Sigmoid colon (tissue), 7 donors: ENCODE data around the gene ARHGEF5. TPM values are rescaled to one million over a fixed set of nuclear protein-coding genes. Genes with fewer than 3 reads are reported as not detected.
"Not testable (repeated sequence)": the region's sequence is repeated elsewhere in the genome, so short reads cannot be mapped to it uniquely, and the experiment has no call there.

Experiments used
- DNase-seq: peaks from one replicate; pipeline ENCODE4 v3.0.0-alpha.2; 2019
- H3K27ac ChIP-seq, 4 donors: fragments of 200-600 bp; sonication (generic); one replicate each; pipeline ENCODE4 v1.5.1; 2016 to 2019; ENCODE audit warnings: mild to moderate bottlenecking in 1 of 4
- H3K27me3 ChIP-seq, 3 donors: fragments of 200-600 bp; sonication (generic); one replicate each; pipeline ENCODE4 v1.5.1; 2019; ENCODE audit warnings: mild to moderate bottlenecking in 1 of 3
- H3K36me3 ChIP-seq, 4 donors: fragments of 200-600 bp; sonication (generic); one replicate each; pipeline ENCODE4 v1.5.1; 2016 to 2019
- H3K4me1 ChIP-seq, 4 donors: fragments of 200-600 bp; sonication (generic); one replicate each; pipeline ENCODE4 v1.5.1; 2017 to 2019
- H3K4me3 ChIP-seq, 4 donors: fragments of 200-600 bp; sonication (generic); one replicate each; pipeline ENCODE4 v1.5.1; 2017 to 2019; ENCODE audit warnings: mild to moderate bottlenecking in 2 of 4, moderate library complexity in 1 of 4
- H3K9me3 ChIP-seq, 4 donors: fragments of 200-600 bp in 3 of 4; sonication (generic) in 3 of 4; one replicate each; pipeline versions ENCODE4 v1.5.1 to v1.6.1; 2013 to 2019
- WGBS, 2 donors: extraction: QIAGEN DNeasy Blood & Tissue Kit; methylation state at CpG; one replicate each; pipeline ENCODE4 v1.1.7; 2013; 5-methylcytosine and 5-hydroxymethylcytosine counted together
- intact Hi-C: fragments of 100-400 bp; cut with DNase I; formaldehyde crosslinking; loops from one replicate; pipeline ENCODE4 v1.15.1; 2023
- polyA plus RNA-seq, 3 donors: library from polyadenylated mRNA; stranded (reverse); fragments of 200-250 nt; gene quantifications; one replicate each; pipeline ENCODE4 v1.2.3, GENCODE V29; 2013
- total RNA-seq, 4 donors: library from RNA; depleted of rRNA; stranded (reverse); fragments of >200 nt; gene quantifications; one replicate each; pipeline ENCODE4 v1.1.0, GENCODE V29; 2016
- donor health status: healthy with polysubstance abuse.
- donor health status: Bipolar disorder and iron deficiency.
- donor health status: healthy.

Gene ARHGEF5
- total RNA-seq (10 to 100 TPM in 1 of 4 donors, 1 to 10 TPM in 3; 4.9 to 10.9 (median 6.2) TPM), polyA plus RNA-seq (10 to 100 TPM; 27.6 to 47.6 (median 31.1) TPM)

DNA sequence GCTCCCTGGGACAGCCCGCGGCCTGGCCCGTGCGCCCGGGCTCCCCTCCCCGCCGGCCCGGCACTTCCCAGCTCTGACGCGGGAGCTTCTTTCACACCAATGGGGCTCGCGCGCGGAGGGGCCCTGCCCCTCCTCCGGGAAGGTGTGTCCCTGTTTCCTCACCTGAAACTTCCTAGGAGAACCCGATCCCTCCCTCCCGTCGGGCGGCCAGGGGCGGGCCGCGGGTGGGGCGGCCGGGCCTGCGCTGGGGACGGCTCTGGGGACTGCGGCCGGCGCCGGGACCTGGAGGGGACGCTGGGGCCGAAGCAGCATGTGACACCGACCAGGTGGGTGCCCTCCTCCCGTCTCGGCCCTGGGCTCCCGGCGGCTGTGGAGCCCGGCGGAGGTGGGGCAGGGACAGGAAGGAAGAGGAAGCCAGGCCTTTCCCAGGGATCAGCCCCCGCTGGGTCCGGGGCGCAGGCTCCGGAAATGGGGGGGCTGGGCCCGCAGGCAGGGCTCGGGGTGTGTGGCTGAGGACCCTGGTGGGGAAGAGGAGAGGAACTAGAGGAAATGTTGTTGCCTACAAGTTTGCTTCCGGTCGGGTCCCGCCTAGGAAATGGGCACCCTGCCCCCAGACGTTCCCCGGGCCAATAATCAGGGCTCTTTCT, at the start of gene ARHGEF5:
Gene ARHGEF5 (plus strand): TSS at position 227 of the 647 bp plus-strand sequence. CDS start 7,268 bp downstream, outside the sequence.
- H3K27me3 ChIP-seq, H3K27ac ChIP-seq, H3K36me3 ChIP-seq, H3K9me3 ChIP-seq, H3K4me3 ChIP-seq, DNase-seq, H3K4me1 ChIP-seq, intact Hi-C loops: not testable (repeated sequence)
- no CpG with 5 or more reads among the region's 50 CpGs for WGBS, 2 donors

DNA sequence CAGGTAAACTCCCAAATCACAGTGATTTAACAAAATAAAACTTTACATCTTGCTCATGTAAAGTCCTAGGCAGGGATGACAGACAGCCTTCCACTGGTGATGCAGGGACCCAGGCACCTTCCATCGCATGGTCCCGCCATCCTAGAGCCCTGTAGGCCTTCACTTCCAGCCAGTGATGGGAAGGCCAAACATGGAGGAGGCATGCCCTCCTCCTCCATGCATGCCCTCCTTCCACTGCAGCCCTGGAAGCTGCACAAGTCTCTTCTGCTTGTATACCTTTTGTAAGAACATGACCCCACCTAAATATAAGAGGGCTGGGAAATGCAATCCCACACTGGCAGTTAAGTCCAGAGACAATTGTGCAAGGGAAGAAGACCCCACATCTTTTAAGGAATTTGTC, 45.5 kb upstream of the ARHGEF5 start:
- WGBS, 2 donors: no CpG with 5 or more reads among the region's 2 CpGs
- intact Hi-C loops, H3K9me3 ChIP-seq, H3K27me3 ChIP-seq, H3K27ac ChIP-seq, H3K4me1 ChIP-seq, H3K4me3 ChIP-seq, DNase-seq, H3K36me3 ChIP-seq: not testable (repeated sequence)

DNA sequence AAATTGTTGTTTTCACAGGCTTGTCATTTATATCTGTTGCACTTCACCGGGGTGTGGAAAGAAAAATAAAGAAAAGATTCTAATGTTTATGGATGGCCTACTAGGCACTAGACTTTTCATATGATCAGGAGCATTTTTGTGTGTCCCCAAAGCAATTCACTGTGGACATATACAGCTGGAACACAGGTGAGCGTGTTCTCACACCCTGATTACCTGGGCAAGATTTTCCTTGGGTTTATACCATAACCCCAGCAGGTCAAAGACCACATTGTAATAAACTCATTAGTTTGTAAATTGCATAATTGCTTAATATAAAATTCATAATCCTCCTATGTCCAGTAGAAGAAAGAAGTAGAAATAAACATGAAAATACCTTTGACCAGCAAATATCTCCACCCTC, 44.0 kb upstream of the ARHGEF5 start:
- H3K9me3 ChIP-seq, H3K36me3 ChIP-seq, H3K4me3 ChIP-seq, H3K4me1 ChIP-seq, H3K27me3 ChIP-seq, intact Hi-C loops, H3K27ac ChIP-seq, DNase-seq: not testable (repeated sequence)
- no CpG with 5 or more reads among the region's 2 CpGs for WGBS, 2 donors

DNA sequence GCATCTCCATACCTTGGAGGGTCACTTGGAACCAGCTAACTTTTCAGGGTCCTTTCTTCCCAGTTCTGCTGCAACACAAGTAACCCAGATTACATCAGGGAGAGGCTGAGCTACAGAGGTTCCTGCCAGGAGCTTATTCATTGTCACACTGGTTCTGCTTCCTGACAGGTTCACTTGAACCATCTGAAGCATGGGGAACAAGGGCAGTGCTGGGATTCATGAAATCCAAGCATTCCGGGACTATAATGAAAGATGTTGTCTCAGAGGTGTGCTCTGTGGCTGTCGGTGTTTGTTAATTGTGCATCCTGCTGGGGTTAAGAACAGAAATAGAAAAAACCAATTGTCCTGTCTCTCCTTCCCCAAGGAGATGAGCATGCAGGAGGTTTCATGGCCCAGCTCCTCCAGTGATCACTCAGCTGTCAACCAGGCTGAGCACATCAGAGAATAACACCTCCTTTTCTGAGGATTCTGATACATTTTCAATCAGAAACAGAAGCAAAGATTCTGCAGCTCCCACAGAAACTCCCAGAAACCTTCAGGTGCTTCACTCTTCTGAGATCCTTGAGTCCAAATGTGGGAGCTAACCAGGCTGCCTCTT, 43.2 kb upstream of the ARHGEF5 start, which contains the start of gene OR2A1:
Gene OR2A1 (plus strand): TSS at position 548 of the 598 bp plus-strand sequence. CDS start 5,706 bp downstream, outside the sequence.
- H3K9me3 ChIP-seq, H3K4me3 ChIP-seq, H3K4me1 ChIP-seq, DNase-seq, intact Hi-C loops, H3K36me3 ChIP-seq, H3K27ac ChIP-seq, H3K27me3 ChIP-seq: not testable (repeated sequence)
- no CpG with 5 or more reads among the region's 2 CpGs for WGBS, 2 donors

DNA sequence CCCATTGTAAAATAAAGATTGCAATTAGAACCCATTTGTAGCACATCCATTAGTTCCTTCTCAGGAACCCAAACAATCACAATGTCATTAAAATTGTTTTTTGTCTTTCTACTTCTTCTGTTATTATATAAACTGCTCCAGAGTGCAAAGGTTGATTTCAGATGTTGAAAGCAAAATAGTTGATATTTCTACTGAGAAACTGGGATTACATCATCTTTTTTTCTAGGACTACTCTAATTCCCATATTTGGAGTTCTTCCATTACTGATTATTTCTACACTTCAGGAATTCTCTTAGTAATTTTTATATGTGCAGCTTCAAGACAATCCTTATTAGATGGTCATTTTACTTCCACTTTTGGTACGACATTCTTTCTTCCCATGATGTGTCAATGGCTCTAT, 37.7 kb upstream of the ARHGEF5 start:
- intact Hi-C loops: not testable (repeated sequence)

DNA sequence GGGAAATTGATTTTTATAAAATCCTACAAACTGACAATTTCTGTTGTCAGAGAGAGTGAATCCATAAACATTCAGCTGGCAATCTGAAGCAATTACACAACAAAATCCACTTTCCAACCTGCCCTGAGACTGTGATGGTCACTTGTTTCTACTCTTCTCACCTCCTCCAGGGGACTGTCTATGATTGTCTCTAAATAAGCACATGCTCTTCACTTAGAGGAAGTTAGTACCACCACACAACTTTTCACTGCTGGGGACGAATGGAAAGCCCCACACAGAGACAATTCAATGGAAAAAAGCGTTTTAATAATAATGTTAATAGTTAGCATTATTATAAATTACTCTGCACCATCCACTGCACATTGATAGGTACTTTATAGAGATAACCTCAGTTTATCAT, 35.7 kb upstream of the ARHGEF5 start:
- H3K4me3 ChIP-seq, DNase-seq, H3K27me3 ChIP-seq, H3K4me1 ChIP-seq, H3K27ac ChIP-seq, H3K36me3 ChIP-seq, intact Hi-C loops, H3K9me3 ChIP-seq: not testable (repeated sequence)
- WGBS, 2 donors: no CpG with 5 or more reads among the region's 2 CpGs

More for the DNA sequence above, 37.7 kb upstream of the ARHGEF5 start:
- not testable (repeated sequence) for H3K9me3 ChIP-seq, H3K27ac ChIP-seq, H3K36me3 ChIP-seq, H3K27me3 ChIP-seq, H3K4me1 ChIP-seq, DNase-seq, H3K4me3 ChIP-seq
- no CpG with 5 or more reads among the region's 1 CpG for WGBS, 2 donors

DNA sequence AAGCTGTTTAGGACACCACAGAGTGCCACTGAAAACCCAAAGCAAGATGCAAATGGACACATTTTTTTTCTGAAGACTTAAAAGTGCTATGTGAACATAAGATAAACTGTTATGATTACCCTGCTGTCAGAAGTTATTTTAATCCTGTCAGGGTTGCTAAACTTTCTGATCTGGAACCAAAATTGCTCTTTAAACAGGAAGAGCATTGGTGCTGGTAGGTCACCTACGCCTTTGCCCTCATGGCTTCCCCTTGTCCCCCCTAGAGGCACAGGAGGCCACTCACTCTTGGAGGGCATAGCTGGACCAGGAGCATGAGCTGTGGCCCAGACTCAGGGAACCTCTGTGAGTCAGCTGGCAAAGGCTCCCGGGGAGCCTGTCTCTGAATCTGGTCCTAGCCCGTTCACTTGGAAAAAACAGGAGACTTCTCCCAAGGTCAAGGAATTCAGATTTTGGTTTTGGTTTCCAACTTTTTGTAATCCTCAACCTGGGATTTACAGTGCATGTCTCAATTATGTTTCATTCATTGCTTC, 33.5 kb upstream of the ARHGEF5 start:
- DNase-seq, H3K27me3 ChIP-seq, H3K4me1 ChIP-seq, H3K36me3 ChIP-seq, H3K4me3 ChIP-seq, H3K27ac ChIP-seq, H3K9me3 ChIP-seq, intact Hi-C loops: not testable (repeated sequence)
- 80 to 87% methylated on average over 1 of the region's 3 CpGs for WGBS, 2 donors

DNA sequence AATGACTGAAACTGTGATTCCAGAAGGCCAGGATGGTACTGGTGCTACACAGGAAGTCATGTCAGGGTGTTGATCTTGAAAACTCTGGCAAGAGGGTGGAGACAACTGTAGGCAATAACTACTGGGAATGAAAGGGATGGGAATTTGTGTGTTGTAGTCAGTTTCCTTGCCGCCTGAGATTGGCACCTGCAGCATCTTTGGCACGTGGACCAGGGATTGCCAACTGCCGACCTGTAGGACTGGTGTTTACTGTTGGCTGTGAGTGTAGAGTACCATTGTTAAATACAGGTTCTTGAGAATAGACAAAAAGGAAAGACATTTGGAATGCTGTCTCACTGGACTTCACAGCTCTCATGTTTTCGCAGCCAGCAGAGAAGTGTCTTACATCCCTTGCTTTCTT, 31.8 kb upstream of the ARHGEF5 start:
- H3K9me3 ChIP-seq, H3K36me3 ChIP-seq, intact Hi-C loops, H3K27me3 ChIP-seq, H3K4me1 ChIP-seq, DNase-seq, H3K4me3 ChIP-seq, H3K27ac ChIP-seq: not testable (repeated sequence)
- WGBS, 2 donors: 66 to 88% methylated on average over 2 to 3 of the region's 4 CpGs

DNA sequence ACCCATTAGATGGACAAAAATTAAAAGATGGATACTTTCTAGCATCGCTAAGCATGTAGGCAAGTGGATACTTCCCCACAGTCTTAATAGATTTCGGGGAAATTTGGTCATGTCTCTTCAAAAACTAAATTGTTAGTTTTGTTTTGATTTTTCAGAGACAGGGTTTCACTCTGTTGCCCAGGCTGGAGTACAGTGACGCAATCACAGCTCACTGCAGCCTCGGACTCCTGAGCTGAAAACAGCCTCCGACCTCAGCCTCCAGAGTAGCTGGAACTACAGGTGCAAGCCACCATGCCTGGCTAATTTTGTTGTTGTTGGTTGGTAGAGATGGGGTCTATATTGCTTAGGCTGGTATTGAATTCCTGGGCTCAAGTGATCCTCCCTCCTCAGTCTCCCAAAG, 29.3 kb upstream of the ARHGEF5 start:
- H3K4me3 ChIP-seq, DNase-seq, H3K27me3 ChIP-seq, H3K36me3 ChIP-seq, H3K9me3 ChIP-seq, intact Hi-C loops, H3K27ac ChIP-seq, H3K4me1 ChIP-seq: not testable (repeated sequence)
- 94 to 97% methylated on average over 3 of the region's 5 CpGs for WGBS, 2 donors

DNA sequence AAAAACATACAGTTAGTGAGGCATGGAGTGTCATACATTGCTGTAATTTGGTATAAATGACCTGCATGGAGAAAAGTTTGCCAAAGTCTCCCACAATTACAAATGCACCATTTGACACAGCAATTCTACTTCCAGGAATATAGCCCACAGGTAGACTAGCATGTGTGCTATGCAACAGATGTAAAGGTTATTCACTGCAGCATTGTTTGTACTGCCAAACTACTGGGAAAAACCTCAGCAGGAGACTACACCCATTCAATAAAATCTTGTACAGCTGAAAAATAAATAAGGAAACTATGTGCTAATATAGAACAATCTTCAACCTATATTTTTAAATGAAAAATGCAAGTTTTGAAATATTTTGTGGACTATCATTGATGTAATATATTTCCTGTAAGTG, 25.2 kb upstream of the ARHGEF5 start:
- H3K4me3 ChIP-seq, H3K9me3 ChIP-seq, H3K27ac ChIP-seq, H3K36me3 ChIP-seq, intact Hi-C loops, H3K27me3 ChIP-seq, H3K4me1 ChIP-seq, DNase-seq: not testable (repeated sequence)

DNA sequence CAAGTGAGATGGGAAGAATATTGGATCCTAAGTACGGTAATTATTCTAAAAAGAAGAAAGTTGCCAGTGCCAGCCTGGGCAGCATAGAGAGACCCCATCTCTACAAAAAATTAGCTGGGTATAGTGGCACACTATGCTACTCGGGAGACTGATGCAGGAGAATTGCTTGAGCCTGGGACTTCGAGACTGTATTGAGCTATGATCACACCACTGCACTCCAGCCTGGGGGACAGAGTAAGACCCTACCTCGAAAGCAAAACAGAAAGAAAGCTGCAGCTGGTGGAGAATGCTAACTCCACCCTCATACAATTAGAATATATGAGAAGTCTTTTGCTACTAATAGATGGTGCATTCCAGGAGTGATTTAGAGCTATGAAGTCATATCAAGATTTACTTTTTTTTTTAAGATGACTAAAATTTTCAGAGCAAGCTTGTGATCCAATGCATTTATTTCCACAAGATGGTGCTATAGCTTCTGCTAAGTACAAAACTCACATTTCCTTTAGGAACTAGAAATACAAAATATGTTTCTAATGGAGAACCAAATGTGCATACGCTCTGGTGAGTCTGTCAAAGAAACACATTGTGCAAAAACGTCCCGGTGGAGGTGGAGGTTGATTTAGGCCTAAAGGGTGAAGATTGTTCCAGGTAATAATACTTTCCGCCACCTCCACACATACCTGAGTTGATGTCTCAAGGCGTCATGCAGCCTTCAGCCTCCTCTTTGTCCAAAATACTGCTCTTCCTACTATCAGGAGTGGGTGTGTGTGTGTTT, 23.8 kb upstream of the ARHGEF5 start:
- H3K36me3 ChIP-seq, H3K4me1 ChIP-seq, DNase-seq, H3K27ac ChIP-seq, H3K9me3 ChIP-seq, intact Hi-C loops, H3K27me3 ChIP-seq, H3K4me3 ChIP-seq: not testable (repeated sequence)
- WGBS, 2 donors: 93 to 100% methylated on average over 2 of the region's 9 CpGs

DNA sequence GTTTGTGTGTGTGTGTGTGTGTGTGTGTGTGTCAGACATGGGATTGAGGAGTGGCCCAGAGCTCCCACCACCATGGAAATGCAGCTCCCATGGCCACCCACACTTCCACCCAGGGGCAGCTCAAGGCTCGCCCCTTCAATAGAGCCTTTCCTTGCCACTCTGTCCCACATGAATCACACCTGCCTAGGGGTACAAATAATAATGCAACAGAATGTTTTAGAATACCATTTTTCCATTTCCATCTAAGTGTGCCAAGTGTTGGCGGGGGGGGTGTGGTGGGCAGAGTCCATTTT, 23.3 kb upstream of the ARHGEF5 start:
- H3K9me3 ChIP-seq, H3K4me3 ChIP-seq, intact Hi-C loops, DNase-seq, H3K4me1 ChIP-seq, H3K27me3 ChIP-seq, H3K27ac ChIP-seq, H3K36me3 ChIP-seq: not testable (repeated sequence)
- 68 to 100% methylated on average over 1 to 2 of the region's 2 CpGs for WGBS, 2 donors

DNA sequence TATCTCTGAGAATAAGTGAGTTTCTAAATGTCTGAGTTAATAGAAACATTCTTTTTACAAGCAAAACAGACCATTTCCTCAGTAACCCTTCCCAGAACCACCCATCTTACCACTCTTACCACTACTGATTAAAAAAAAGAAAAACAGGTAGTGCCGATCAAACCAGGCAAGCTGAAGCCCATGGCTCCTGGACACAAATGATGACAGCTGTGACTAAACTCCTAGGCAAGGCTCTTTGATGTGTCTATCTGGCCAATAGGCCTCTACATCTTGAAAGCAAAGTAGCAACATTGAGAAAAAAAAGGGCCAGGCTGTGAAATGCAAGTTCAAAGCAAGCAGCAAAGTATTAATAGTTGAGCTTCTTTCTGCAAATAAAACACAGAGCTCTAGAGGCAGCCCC, 6.6 kb upstream of the ARHGEF5 start:
- intact Hi-C loops: not testable (repeated sequence)
- WGBS, 2 donors: no CpG with 5 or more reads among the region's 1 CpG

More for the DNA sequence above, 6.6 kb upstream of the ARHGEF5 start:
- H3K4me3 ChIP-seq, DNase-seq, H3K27ac ChIP-seq, H3K36me3 ChIP-seq, H3K9me3 ChIP-seq, H3K4me1 ChIP-seq, H3K27me3 ChIP-seq: not testable (repeated sequence)
